ENCODE measurements around the gene CDHR4.

DNA sequence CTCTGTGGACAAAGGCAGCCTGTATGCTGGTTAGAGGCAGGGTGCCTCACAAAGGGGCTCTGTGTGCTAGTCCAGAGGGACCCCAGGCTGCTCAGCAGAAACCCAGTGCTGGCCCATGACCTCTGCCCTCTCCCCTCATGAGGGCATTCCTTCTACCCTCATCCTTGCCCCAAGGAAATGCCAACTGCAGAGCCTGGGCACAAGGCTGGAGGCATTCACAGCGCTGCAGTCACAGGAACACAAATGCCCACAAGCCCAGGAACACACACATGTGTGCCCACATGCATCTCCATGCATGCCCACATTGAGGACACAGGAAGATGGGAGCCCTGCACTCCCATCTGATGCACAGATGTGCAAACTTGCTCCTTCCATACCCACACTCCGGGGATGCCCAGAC is 7.2 kb upstream of the CDHR4 start:
- TF ChIP-seq CTCF (IDR thresholded peaks at IDR 0.05) (no peak), POLR2A (IDR thresholded peaks at IDR 0.05) (no peak)
